GM12874 (cell line): ENCODE data around the gene RASSF4.

Source experiments
- CTCF ChIP-seq: IDR thresholded peaks from 2 replicates; pipeline ENCODE4 v1.5.1; 2011; ENCODE audit warnings: low read depth, mild to moderate bottlenecking, control low read depth, low read length, moderate library complexity; ENCODE audit not compliant: insufficient read depth

Gene RASSF4

GRCh38 chr10:45003432-45004000, 43.9 kb downstream of the RASSF4 start:
- TF ChIP-seq CTCF, result no peak

GRCh38 chr10:45004661-45005060, 45.1 kb downstream of the RASSF4 start:
- TF ChIP-seq CTCF, result no peak

- TF ChIP-seq CTCF, result no peak
Measured at GRCh38 chr10:45005284-45005683, 45.7 kb downstream of the RASSF4 start.

- TF ChIP-seq CTCF, result no peak
Measured at GRCh38 chr10:45006276-45007030, 46.9 kb downstream of the RASSF4 start.

- peak; percentile 54 for TF ChIP-seq CTCF
Measured at GRCh38 chr10:45008524-45009161, 49.0 kb downstream of the RASSF4 start.

GRCh38 chr10:45015590-45015989, 56.0 kb downstream of the RASSF4 start:
- TF ChIP-seq CTCF, result no peak

GRCh38 chr10:45023426-45023825, 63.8 kb downstream of the RASSF4 start:
- TF ChIP-seq CTCF, result no peak
